T47D (cell line): Measurements from ENCODE around the gene MIDN.

Source experiments
- DNase-seq, 2 experiments: peaks; one replicate each; pipeline versions ENCODE4 v3.0.0 to v3.0.0-alpha.2; 2011 to 2012; ENCODE audit warnings: low read depth in 1 of 2, low spot score in 1 of 2
- JUND ChIP-seq: IDR thresholded peaks from 2 replicates; pipeline ENCODE4 v1.6.1; 2012; ENCODE audit warnings: low read depth
- in situ Hi-C: cut with HindIII; loops from 2 replicates; pipeline ENCODE4 v1.10.0; 2016; ENCODE audit warnings: low sequenced_read_pairs, low pct_unique_long_range_greater_than_20kb

Gene MIDN

DNA sequence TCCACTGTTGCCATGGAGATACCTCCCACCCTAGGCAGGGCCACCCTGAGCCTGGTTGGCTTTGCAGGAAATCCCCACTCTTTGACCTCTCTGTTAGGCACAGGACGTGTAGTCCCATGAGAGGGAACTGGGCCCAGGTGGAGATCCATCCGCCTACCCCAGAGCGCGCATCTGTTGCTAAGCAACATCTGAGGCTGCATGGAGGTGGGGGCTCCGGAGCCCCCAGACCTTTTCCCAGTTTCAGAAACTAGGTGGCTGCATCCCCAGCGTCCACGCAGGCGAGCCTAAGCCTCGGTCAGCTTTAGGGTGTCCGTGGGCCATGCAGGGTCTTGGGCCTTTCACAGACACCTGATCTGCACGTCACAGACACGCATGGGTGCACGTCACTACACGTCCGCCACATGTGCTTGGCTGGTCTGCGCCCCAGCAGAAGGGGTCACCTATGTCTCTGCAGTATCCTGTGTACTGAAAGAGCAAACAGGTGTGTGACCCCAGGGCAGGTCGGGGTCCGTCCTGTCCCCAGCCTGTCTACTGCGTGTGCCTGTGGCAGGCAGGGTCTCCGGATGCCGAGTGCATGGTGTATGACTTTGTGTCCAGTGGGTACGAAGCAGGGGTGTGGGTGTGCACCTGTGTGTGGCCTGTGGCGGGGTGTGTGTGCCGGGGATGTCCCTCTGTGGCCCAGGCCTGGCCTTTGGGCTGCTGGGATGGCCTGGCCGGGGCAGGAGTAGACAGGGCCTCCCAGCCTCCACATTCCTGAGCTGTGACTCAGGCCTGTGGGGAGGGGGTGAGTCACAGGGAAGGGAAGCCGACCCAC lies 16.6 kb downstream of the MIDN start:
- peak in 1 of 2 experiments; percentile 61 for DNase-seq
- in situ Hi-C loops = no loop called here
- TF ChIP-seq JUND = peak; percentile 70; the same call in 1 of the 2 replicates

DNA sequence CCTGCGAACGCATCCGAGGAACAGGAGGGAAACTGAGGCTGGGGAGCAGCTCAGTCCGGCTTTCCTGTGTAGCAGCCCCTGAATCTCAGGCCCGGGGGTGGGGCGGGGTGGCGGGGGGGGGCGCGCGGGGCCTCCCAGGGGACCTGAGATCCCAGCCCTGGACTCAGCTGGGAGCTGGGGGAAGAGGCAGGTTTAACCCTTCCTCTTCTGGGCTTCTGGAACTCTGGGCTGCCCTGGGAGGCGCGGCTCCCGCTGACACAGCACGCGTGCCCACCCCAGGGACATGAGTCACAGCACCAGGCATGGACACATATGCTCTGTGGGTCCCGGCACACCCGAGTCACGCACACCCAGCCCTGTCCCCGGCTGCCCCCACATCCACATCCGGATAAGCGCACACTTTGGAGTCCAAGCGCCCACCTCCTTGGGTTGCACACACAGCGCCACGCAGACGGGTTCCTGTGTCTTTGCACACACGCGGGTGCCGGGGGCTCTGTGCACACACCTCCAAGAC lies 17.3 kb downstream of the MIDN start:
- no peak for DNase-seq
- TF ChIP-seq JUND = no peak
- in situ Hi-C loops = no loop called here

DNA sequence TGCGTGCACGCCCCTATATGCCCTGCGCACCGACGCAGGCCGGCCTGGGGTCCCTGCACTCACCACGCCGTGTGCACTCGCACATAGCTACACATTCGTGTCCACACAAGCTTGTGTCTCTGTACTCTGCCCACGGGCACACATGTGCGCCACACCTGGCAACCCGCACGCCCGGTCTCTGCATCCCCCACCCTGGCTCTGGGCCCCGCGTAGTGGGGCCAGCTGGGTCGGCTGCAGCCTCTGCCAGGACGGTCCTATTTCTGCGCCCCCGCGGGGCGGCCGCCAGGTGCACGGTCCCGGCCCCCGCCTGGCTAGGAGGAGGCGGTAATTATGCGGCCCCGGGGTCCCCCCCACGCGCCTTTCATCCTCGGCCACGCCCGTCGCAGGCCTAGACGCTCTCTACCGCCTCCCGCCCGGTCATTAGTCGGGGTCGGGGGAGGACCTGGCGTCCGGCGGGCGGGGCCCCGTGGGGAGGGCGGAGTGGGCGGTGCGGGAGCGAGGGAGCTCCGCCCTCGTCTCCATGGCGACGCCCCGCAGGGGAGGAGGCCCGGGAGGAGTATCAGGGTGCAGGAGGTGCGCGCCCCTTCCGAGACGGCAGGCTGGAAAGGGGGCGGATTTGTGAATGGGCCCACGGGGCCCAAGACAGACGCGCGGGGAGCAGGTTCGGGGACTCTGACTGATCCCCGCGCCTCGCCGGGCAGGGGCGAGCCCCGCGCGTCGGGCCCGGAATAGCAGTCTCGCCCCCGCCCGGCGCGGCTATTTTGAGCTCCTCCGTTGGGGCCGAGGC lies 17.9 kb downstream of the MIDN start:
- in situ Hi-C loops = no loop called here
- no peak for TF ChIP-seq JUND
- DNase-seq = peak; percentile 74 to 93

DNA sequence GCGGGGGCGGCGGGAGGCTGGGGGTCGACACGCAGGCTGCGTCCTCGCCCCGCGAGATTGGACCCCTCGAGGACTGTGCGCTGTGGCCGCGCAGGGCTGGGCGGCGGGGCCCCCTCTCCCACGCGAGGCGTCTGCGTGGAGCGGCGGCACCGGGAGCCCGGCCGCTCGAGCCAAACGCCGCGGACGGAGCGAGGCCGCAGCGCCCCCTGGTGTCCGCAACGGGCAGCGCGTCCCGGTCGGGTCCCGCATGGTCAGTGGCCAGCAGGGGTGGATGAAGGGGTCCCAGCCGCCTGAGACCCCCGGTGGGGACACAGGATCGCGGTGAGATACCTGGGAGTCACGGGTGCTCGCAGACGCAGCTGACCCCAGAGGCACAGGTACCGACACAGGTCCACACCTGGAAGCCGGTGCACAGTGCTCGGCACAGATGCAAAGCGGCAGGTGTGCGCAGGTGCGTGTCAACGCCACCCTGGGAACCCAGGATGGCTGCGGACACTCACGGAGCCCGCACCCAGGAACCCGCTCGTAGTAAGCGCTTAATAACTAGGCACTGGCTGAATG lies 18.6 kb downstream of the MIDN start:
- in situ Hi-C loops = no loop called here
- peak in 1 of 2 experiments; percentile 67 for DNase-seq
- no peak for TF ChIP-seq JUND

DNA sequence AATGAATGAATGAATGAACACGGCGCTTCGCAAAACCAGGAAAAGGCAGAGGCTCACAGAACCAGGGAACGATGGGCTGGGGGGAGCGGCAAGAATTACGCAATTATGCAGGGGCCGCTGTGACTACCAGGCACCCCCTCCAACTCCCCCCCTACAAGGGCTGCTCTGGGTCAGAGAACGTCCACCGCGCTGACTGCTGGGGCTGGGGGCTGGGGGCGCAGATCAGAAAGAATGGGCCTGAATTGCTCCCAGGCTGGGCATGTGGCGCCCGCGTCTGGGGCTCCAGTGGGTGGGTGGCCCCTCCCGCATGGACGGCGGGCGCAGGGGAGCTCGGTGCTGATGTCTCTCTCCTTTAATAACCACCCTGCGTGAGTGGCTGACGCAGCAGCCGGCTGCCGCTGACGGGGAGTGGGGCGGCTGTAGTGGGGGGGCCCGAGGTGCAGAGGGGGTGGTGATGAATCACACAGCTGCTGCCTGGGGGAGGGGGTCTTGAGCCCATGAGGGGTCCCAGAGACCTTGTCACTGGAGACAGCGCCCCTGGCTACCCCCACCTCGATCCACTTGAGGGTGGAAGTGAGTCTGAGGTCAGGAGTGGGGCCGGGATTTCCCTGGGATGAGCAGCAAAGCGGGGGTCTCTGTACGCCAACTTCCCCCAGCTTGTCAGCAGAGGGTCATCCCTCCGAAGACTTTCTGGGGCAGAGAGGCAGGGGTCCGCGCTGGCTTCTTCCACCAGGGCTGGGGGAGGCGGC lies 19.3 kb downstream of the MIDN start:
- in situ Hi-C loops = no loop called here
- TF ChIP-seq JUND = no peak
- DNase-seq = no peak

DNA sequence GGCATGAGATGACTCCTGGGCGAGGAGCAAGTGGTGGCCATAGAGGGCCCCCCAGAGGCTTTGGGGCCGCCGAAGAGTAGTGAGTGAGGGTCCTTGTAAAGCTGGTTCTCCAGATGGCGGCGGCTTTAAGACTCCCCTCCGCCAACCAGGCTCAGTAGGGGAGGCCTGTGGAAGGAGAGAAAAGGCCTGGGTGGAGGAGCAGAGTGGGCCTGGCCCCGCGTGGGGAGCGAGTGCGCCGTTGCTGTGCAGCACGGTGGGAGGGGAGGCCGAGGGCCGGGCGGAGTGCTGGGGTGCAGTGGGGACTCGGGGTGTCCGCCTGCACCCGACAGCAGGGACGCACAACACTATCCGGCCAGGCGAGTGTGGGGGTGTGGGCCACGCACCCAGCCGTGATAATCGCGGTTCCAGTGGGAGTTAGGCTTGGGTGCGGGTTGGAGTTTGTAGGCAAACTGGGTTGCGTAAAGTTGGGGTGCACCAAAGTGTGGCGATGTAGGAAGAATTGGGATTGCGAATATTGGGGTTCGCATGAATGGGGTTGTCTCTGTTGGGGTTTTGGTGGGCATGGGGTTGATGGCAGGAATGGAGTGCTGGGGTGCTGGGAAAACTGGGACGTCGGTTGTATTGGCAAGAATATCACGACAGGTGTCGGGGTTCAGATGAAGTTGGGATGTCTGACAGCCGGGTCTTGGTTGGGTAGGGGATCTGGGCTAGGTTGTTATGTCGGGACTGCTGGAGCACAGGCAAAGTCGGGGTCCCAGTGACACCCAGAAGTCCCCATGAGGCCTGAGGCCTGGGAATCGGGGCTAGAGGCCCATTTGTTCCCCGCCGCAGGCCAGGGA lies 20.1 kb downstream of the MIDN start:
- in situ Hi-C loops = no loop called here
- DNase-seq = no peak

DNA sequence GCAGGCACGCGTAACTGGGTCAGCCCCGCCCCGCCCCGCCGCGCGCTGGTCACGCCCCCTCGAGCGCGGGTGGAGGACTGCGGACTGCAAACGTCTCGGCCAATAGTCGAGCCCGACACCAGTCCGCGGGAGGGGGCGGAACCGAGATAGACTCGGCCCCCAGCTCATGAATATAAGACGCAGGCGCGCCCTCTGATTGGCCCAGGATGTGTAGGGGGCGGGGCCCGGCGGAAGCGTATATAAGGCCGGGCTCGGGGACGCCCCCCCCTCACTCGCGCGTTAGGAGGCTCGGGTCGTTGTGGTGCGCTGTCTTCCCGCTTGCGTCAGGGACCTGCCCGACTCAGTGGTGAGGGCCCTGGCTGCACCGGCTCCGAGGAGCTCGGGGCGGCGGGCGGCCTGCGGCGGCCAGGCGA lies 20.7 kb downstream of the MIDN start, which contains the start of gene CIRBP:
Gene CIRBP, plus strand, starts transcription at position 268 of the 413 bp plus-strand sequence. CDS start 1,602 bp downstream, outside the sequence.
- peak; percentile 96 to 98 for DNase-seq
- in situ Hi-C loops = no loop called here
- no peak for TF ChIP-seq JUND

More for the DNA sequence above, 20.1 kb downstream of the MIDN start:
- TF ChIP-seq JUND = no peak

DNA sequence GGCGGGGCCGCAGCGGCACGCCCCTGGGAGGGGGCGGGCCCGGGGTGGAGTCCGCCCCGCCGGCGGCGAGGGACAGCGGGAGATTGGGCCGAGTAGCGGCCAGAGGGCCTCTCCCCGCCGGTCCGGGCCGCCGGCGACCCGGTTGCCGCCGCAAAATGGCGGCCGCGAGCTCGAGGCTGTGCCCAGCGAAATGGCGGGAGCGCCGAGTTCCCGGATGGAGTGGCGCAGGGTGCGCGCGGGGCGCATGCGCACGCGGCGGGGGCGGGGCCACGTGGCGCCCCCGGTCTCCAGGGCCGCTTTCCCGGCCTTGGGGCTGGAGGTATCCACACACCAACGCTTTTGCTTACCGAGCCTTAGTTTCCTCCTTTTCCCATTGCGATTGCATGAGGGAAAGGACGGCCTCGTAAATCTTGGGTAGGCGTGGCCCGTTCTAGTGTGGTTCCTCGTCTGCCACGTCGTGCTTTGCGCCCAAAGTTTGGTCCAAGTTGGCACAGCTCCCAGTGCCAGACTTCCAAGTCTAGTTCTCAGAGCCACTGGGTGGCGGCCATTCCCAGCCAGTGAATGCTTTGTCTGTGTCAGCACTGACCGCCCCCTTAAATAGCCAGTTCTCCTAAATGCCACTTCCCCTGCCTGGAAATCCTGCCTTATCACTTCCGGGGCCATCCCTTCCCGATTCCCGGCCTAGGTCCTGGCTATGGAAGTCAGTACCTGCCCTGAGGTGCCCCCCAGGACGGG lies 21.3 kb downstream of the MIDN start:
- peak; percentile 77 to 87 for DNase-seq
- in situ Hi-C loops = no loop called here

DNA sequence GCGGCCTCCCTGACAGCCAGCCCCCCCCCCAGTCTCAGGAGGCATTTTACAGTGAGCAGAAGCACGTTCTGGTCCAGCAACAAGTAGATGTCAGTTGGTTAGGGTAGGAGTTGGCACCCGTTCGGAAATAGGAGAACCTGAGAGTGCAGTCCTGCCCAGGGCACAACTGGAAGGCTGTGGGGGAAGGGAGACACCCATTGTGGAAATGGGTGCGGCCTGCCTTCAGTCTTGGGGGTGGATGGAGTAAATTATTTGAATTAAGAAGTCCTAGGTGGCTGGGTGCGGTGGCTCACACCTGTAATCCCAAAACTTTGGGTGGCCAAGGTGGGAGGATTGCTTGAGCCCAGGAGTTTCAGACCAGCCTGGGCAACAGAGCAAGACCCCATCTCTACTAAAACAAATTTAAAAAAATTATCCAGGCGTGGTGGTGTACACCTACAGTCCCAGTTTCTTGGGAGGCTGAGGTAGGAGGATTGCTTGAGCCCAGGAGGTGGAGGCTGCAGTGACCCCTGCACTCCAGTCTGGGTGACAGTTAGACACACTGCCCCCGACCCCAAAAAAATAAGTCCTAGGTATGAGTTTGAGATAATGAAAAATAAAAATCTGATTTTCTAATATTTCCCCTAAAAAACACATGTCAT lies 21.9 kb downstream of the MIDN start:
- no peak for TF ChIP-seq JUND
- peak in 1 of 2 experiments; percentile 78 for DNase-seq
- in situ Hi-C loops = no loop called here

More for the DNA sequence above, 21.3 kb downstream of the MIDN start:
- no peak for TF ChIP-seq JUND

DNA sequence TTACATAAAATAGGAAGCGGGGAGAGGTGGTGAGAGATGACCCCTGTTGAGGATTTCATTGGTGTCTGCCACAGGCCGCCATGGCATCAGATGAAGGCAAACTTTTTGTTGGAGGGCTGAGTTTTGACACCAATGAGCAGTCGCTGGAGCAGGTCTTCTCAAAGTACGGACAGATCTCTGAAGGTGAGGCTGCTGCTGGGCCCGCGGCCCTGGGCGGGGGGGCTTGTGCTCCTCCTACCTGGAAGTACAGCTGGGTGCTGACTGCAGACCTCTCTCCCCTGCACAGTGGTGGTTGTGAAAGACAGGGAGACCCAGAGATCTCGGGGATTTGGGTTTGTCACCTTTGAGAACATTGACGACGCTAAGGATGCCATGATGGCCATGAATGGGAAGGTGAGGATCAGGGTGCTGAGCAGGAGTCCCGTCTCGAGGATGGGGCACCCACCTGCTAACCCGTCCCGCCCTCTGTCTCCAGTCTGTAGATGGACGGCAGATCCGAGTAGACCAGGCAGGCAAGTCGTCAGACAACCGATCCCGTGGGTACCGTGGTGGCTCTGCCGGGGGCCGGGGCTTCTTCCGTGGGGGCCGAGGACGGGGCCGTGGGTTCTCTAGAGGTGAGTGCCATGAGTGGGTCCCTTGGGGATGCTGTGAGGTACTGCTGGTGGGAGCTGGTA lies 22.6 kb downstream of the MIDN start:
- in situ Hi-C loops = no loop called here
- TF ChIP-seq JUND = no peak
- DNase-seq = no peak
